Cardiac muscle cell (in vitro differentiated cells and primary cell): ENCODE results near the gene EDIL3. TPM values are rescaled to one million over a fixed set of nuclear protein-coding genes. Genes with fewer than 3 reads are reported as not detected.

ENCODE experiments used
- DNase-seq, 2 donors: peaks; one replicate each; pipeline versions ENCODE4 v3.0.0 to v3.0.0-alpha.2; 2010 to 2017; ENCODE audit warnings: low read depth in 1 of 2, low spot score in 1 of 2
- H3K27ac ChIP-seq: fragments of 200-600 bp; sonication (generic); 2 replicates; pipeline ENCODE4 v1.5.1; 2016
- H3K27me3 ChIP-seq: fragments of 200-600 bp; sonication (generic); 2 replicates; pipeline ENCODE4 v1.6.0; 2016; ENCODE audit warnings: control low read depth
- H3K36me3 ChIP-seq: fragments of 200-600 bp; sonication (generic); 2 replicates; pipeline ENCODE4 v1.5.1; 2016; ENCODE audit warnings: control low read depth
- H3K4me1 ChIP-seq: fragments of 200-600 bp; sonication (generic); 2 replicates; pipeline ENCODE4 v1.8.1; 2017; ENCODE audit warnings: low read depth, mild to moderate bottlenecking, mixed run types
- H3K4me3 ChIP-seq: fragments of 200-600 bp; sonication (generic); 2 replicates; pipeline ENCODE4 v1.5.1; 2016; ENCODE audit warnings: mild to moderate bottlenecking
- H3K9me3 ChIP-seq: fragments of 200-600 bp; sonication (generic); 2 replicates; pipeline ENCODE4 v1.5.1; 2017; ENCODE audit warnings: low read depth, mild to moderate bottlenecking, control low read depth
- CTCF ChIP-seq: IDR thresholded peaks from 2 replicates; pipeline ENCODE4 v1.5.1; 2012; ENCODE audit warnings: low read depth, mild to moderate bottlenecking, low read length
- polyA plus RNA-seq: library from polyadenylated mRNA; unstranded; fragments of >200 nt; fragmentation: Nextera tagmentation; extraction: Ambion mirVana; gene quantifications from 2 replicates; pipeline ENCODE4 v1.2.1, GENCODE V29; 2016
- total RNA-seq: library from RNA; depleted of rRNA; stranded (reverse); fragments of >200 nt; gene quantifications from 2 replicates; pipeline ENCODE4 v1.2.3, GENCODE V29; 2016

EDIL3 gene
- total and polyA plus RNA-seq, 2 experiments from 2014 or later = 7.2 to 7.7 TPM

GRCh38 chr5:83924171-83924570 lies 460.5 kb downstream of the EDIL3 start:
- Histone ChIP-seq H3K27me3 (no peaks in the 10 kb centered on the region), H3K9me3 (no peaks in the 10 kb centered on the region), H3K4me1 (peaks cover 33% of the 10 kb centered on the region), H3K27ac (peak overlapping the region; percentile 89), H3K36me3 (no peaks in the 10 kb centered on the region), H3K4me3 (no peak overlapping the region)
- no peak for TF ChIP-seq CTCF
- DNase-seq = peak in 1 of 2 donors; percentile 78

GRCh38 chr5:83922699-83923098 lies 462.0 kb downstream of the EDIL3 start:
- Histone ChIP-seq H3K27ac (no peak overlapping the region), H3K36me3 (no peaks in the 10 kb centered on the region), H3K9me3 (no peaks in the 10 kb centered on the region), H3K27me3 (no peaks in the 10 kb centered on the region), H3K4me1 (peaks cover 34% of the 10 kb centered on the region), H3K4me3 (no peak overlapping the region)
- DNase-seq = no peak
- TF ChIP-seq CTCF = no peak

- no peak for TF ChIP-seq CTCF
- no peaks in the 10 kb centered on the region for H3K9me3 ChIP-seq
Observed at GRCh38 chr5:83921666-83922193, 462.9 kb downstream of the EDIL3 start.

GRCh38 chr5:83919071-83920041 lies 465.3 kb downstream of the EDIL3 start:
- no peaks in the 10 kb centered on the region for H3K9me3 ChIP-seq
- H3K4me3 ChIP-seq = no peak overlapping the region
- H3K27me3 ChIP-seq = no peaks in the 10 kb centered on the region
- peaks cover 14% of the 10 kb centered on the region for H3K4me1 ChIP-seq
- no peaks in the 10 kb centered on the region for H3K36me3 ChIP-seq
- TF ChIP-seq CTCF = no peak
- no peak for DNase-seq
- H3K27ac ChIP-seq = no peak overlapping the region

More at GRCh38 chr5:83921666-83922193, 462.9 kb downstream of the EDIL3 start:
- Histone ChIP-seq H3K27ac (no peak overlapping the region), H3K4me1 (peaks cover 33% of the 10 kb centered on the region), H3K27me3 (no peaks in the 10 kb centered on the region), H3K36me3 (no peaks in the 10 kb centered on the region), H3K4me3 (no peak overlapping the region)
- DNase-seq = no peak

GRCh38 chr5:83917261-83917908 lies 467.3 kb downstream of the EDIL3 start:
- DNase-seq = no peak
- peaks cover 9% of the 10 kb centered on the region for H3K4me1 ChIP-seq
- no peaks in the 10 kb centered on the region for H3K9me3 ChIP-seq
- H3K36me3 ChIP-seq = no peaks in the 10 kb centered on the region
- no peaks in the 10 kb centered on the region for H3K27me3 ChIP-seq
- no peak overlapping the region for H3K4me3 ChIP-seq
- no peak for TF ChIP-seq CTCF
- no peak overlapping the region for H3K27ac ChIP-seq
